Neural crest cell (in vitro differentiated cells): Measurements from ENCODE around the gene CASKIN1. TPM values are rescaled to one million over a fixed set of nuclear protein-coding genes. Genes with fewer than 3 reads are reported as not detected.
"Not testable (repeated sequence)": the region's sequence is repeated elsewhere in the genome, so short reads cannot be mapped to it uniquely, and the experiment has no call there.

Experiments used
- DNase-seq: peaks from one replicate; pipeline ENCODE4 v3.0.0; 2021; ENCODE audit warnings: low read depth, mixed read lengths, low spot score
- H3K27ac Mint-ChIP-seq: one replicate; pipeline ENCODE4 v1.8.0; 2021; ENCODE audit warnings: mild to moderate bottlenecking, mixed read lengths; ENCODE audit not compliant: unreplicated experiment
- H3K27me3 Mint-ChIP-seq: 2 replicates; pipeline ENCODE4 v1.8.0; 2021; ENCODE audit warnings: low read depth, mild to moderate bottlenecking, mixed read lengths
- H3K36me3 Mint-ChIP-seq: 2 replicates; pipeline ENCODE4 v1.8.0; 2021; ENCODE audit warnings: low read depth, mild to moderate bottlenecking, mixed read lengths
- H3K4me1 Mint-ChIP-seq: 2 replicates; pipeline ENCODE4 v1.8.0; 2021; ENCODE audit warnings: mixed read lengths
- H3K4me3 Mint-ChIP-seq: one replicate; pipeline ENCODE4 v1.8.0; 2021; ENCODE audit warnings: mild to moderate bottlenecking, mixed read lengths
- H3K9me3 Mint-ChIP-seq: 2 replicates; pipeline ENCODE4 v1.8.0; 2021; ENCODE audit warnings: mixed read lengths
- total RNA-seq: library from RNA; stranded (reverse); gene quantifications from 2 replicates; pipeline ENCODE4 v1.2.1, GENCODE V29; 2021
- TF ChIP-seq, protein P1 (sequence below): fragments of 200-600 bp; sonication (generic); conservative IDR thresholded peaks from 2 replicates; pipeline ENCODE4 v1.5.0; 2021; ENCODE audit warnings: antibody characterized with exemption, mild to moderate bottlenecking

Gene CASKIN1
- total RNA-seq, 1 donor from 2014 or later, result 20.2 TPM

DNA sequence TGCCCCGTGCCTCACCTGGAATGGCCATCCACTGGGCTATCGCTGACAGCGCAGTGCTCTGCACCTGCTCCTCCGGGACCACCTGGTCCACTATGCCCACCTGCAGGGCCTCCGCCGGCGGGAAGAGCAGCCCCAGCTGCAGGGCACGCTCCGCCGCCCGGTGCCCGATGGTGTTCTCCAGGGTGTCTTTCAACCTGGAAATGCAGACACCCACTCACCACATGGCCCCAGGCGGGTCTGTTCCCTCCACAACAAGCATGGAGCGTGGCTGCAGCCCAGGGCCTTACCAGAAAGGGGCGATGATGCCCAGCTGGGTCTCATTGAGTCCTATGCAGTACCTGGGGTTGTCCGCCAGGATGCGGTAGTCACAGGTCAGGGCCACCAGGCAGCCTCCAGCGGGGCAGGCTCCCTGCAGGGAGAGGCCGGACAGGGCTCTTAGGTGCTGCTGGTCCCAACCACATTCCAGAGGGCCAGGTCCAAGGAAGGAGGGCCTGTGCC lies 46.7 kb upstream of the CASKIN1 start:
- no peaks in the 10 kb centered on the region for H3K4me1 Mint-ChIP-seq
- TF ChIP-seq, protein P1, sequence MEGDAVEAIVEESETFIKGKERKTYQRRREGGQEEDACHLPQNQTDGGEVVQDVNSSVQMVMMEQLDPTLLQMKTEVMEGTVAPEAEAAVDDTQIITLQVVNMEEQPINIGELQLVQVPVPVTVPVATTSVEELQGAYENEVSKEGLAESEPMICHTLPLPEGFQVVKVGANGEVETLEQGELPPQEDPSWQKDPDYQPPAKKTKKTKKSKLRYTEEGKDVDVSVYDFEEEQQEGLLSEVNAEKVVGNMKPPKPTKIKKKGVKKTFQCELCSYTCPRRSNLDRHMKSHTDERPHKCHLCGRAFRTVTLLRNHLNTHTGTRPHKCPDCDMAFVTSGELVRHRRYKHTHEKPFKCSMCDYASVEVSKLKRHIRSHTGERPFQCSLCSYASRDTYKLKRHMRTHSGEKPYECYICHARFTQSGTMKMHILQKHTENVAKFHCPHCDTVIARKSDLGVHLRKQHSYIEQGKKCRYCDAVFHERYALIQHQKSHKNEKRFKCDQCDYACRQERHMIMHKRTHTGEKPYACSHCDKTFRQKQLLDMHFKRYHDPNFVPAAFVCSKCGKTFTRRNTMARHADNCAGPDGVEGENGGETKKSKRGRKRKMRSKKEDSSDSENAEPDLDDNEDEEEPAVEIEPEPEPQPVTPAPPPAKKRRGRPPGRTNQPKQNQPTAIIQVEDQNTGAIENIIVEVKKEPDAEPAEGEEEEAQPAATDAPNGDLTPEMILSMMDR, result no peak
- no peak overlapping the region for H3K27ac Mint-ChIP-seq
- H3K27me3 Mint-ChIP-seq, result peaks cover 17% of the 10 kb centered on the region
- H3K9me3 Mint-ChIP-seq, result no peaks in the 10 kb centered on the region
- no peak for DNase-seq
- H3K36me3 Mint-ChIP-seq, result peaks cover 5% of the 10 kb centered on the region
- no peak overlapping the region for H3K4me3 Mint-ChIP-seq

DNA sequence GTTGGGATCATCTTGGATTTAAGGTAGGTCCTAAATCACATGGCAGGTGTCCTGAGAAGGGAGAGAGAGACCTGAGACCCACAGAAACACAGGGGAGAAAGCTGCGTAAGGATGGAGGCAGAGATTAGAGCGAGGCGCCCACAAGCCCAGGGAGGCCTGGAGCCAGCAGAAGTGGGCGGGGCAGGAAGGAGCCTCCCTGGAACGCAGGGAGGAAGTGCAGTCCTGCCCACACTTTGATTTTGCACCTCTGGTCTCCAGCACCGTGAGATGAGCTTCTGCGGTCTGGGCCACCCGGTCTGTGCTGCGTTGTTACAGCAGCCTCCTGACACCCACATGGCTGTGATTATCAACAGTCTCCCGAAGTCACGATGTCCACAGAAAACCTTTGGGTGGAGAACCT lies 46.2 kb upstream of the CASKIN1 start:
- Mint-ChIP-seq H3K4me1 (no peaks in the 10 kb centered on the region), H3K27me3 (peaks cover 19% of the 10 kb centered on the region), H3K36me3 (peaks cover 5% of the 10 kb centered on the region), H3K27ac (no peak overlapping the region), H3K4me3 (peak overlapping the region; percentile 4), H3K9me3 (no peaks in the 10 kb centered on the region)
- TF ChIP-seq, protein P1, result no peak
- DNase-seq, result no peak

GRCh38 chr16:2240331-2240730 lies 43.9 kb upstream of the CASKIN1 start:
- not testable (repeated sequence) for H3K4me3 Mint-ChIP-seq, H3K4me1 Mint-ChIP-seq, DNase-seq, H3K27ac Mint-ChIP-seq, H3K36me3 Mint-ChIP-seq, H3K9me3 Mint-ChIP-seq
- peaks cover 39% of the 10 kb centered on the region for H3K27me3 Mint-ChIP-seq

- H3K4me1 Mint-ChIP-seq, result no peaks in the 10 kb centered on the region
- H3K4me3 Mint-ChIP-seq, result peak overlapping the region; percentile 64
- TF ChIP-seq, protein P1, result no peak
- peaks cover 5% of the 10 kb centered on the region for H3K36me3 Mint-ChIP-seq
- no peaks in the 10 kb centered on the region for H3K9me3 Mint-ChIP-seq
- no peak for DNase-seq
- no peak overlapping the region for H3K27ac Mint-ChIP-seq
- peaks cover 40% of the 10 kb centered on the region for H3K27me3 Mint-ChIP-seq
These were observed 42.7 kb upstream of the CASKIN1 start for GRCh38 chr16:2238838-2239675.

- Mint-ChIP-seq H3K27me3 (peaks cover 40% of the 10 kb centered on the region), H3K36me3 (peaks cover 5% of the 10 kb centered on the region), H3K4me1 (no peaks in the 10 kb centered on the region), H3K9me3 (no peaks in the 10 kb centered on the region), H3K27ac (no peak overlapping the region), H3K4me3 (no peak overlapping the region)
- TF ChIP-seq, protein P1, result no peak
- DNase-seq, result no peak
These were observed 41.9 kb upstream of the CASKIN1 start for GRCh38 chr16:2238150-2238837.
